HPDE6-E6E7 (cell line): ENCODE measurements around the gene TNIP3.
"Not testable (repeated sequence)": the region's sequence is repeated elsewhere in the genome, so short reads cannot be mapped to it uniquely, and the experiment has no call there.

Experiments used
- DNase-seq: peaks from one replicate; pipeline ENCODE4 v3.0.0; 2011; ENCODE audit warnings: missing footprints; ENCODE audit errors: extremely low spot score

The TNIP3 gene, protein sequence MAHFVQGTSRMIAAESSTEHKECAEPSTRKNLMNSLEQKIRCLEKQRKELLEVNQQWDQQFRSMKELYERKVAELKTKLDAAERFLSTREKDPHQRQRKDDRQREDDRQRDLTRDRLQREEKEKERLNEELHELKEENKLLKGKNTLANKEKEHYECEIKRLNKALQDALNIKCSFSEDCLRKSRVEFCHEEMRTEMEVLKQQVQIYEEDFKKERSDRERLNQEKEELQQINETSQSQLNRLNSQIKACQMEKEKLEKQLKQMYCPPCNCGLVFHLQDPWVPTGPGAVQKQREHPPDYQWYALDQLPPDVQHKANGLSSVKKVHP

DNA sequence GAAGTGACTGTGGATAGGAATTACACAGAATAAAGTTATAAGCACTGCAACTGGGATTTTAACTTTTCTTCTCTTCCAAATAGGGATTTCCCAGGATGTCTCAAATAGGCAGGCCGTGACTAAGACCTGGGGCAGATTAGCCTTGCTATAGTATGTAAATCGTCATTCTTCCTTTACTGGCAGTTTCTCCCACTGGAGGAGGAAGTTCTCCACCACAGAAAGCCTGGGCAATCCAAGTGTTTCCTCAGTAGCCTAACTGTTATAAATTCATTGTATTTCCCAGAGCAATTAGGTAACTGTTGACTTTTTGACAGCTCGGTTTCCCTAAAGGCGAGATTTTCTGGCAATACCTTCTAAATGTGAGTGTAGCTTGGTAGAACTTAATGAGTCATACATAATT lies at the start of gene TNIP3:
Gene TNIP3 (minus strand): TSS at position 31 of the 400 bp plus-strand sequence. CDS start 196 bp downstream, outside the sequence.
- peak; percentile 62 for DNase-seq

DNA sequence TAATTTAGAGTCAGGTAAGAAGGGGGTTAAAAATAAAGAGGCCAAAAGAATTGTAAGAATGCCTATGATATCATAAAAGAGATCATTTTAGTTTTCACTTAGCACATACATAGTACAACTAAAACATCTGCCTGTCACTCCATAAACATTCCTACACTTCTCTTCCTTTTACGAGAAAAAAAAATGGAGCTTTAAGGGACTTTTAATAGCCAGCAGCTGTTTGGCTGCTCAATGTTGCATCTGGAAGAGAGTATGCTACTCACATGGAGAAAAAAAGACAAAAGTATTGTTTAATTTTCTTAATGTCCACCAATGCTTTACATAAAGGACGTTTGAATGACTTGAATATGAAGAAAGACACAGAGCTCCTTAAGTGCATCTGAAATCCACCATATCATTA lies 48.7 kb upstream of the TNIP3 start:
- DNase-seq: no peak

DNA sequence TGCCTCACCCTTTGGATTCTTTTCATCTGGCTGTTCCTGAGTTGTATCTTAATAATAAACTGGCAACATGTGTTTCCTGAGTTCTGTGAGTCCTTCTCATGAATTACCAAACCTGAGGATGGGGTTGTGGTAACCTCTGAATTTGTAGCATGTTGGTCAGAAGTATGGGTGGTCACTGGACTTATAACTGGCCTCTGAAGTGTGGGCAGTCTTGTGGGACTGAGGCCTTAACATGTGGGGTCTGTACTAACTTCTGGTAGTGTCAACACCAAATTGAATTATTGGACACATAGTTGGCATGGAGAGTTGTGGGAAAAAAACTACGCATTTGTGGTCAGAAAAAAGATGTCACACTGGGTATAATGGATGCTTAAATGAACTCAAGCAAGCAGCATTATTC lies 45.0 kb upstream of the TNIP3 start:
- DNase-seq: no peak

DNA sequence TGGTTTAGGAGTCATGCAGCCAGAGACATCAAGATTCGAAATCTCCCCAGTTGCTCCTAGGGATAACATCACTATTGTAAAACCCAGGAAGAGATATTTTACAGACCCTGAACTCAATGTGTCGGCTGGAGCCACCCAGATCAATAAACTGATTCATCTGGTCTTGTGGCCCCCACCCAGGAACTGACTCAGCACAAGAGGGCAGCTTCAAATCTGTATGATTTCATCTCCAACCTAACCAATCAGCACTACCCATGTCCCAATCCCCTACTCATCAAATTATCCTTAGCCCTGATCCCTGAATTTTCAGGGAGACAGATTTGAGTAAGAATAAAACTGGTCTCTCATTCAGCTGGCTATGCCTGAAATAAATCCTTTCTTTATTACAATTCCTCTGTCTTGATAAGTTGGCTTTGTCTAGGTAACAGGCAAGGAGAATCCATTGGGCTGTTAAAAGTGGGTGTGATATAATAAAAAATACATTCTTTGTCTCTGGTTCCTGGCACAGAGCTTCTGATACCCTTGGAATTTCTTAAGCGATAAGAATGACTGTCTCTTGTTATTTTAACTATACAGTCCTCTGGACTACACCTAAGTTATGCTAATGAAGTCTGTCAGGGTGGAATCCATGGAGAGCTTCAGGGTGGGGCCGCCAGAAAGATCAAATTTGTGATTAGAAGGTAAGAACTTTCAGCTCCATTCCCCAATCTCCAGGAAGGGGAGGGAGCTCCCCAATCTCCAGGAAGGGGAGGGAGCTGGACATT lies 44.3 kb upstream of the TNIP3 start:
- no peak for DNase-seq

DNA sequence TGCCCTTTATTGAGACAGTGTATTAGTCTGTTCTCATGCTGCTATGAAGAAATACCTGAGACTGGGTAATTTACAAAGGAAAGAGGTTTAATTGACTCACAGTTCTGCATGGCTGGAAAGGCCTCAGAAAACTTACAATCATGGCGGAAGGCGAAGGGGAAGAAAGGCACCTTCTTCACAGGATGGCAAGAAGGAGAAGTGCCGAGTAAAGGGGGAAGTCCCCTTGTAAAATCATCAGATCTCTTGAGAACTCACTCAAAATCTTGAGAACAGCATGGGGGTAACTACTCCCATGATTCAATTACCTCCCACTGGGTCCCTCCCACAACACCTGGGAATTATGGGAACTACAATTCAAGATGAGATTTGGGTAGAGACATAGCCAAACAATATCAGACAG lies 41.7 kb upstream of the TNIP3 start:
- not testable (repeated sequence) for DNase-seq

DNA sequence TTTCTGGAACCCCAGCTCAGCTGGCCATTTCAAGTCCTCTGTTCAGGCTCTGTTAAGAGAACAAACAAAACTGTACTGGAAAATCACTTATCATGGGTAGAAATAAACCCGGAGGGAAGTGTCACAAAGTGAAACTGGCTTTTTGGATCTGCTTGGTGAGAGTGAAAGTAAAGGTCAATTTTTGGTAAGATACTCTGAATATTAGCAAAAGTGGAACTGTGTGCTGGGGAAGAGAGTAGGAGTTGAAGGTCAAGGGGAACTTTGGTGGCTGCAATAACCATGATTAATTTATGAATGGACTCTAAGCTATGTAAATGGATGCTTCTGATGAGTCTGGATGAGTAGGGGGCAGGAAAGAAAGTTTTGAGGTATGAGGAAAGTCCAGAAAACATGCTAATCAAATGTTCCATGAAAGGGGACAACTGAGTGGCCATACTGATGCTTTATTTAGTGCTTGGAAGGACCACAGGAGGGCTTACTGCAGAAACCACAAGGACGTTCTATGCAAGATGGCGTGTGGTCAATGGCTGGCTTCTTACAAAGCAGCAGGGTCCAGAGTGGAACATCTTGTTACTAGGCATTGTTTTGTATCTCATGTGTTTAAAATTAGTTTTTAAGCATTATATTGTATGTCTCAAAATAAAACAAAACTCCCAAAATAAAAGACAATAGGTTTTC lies 36.8 kb upstream of the TNIP3 start:
- no peak for DNase-seq

DNA sequence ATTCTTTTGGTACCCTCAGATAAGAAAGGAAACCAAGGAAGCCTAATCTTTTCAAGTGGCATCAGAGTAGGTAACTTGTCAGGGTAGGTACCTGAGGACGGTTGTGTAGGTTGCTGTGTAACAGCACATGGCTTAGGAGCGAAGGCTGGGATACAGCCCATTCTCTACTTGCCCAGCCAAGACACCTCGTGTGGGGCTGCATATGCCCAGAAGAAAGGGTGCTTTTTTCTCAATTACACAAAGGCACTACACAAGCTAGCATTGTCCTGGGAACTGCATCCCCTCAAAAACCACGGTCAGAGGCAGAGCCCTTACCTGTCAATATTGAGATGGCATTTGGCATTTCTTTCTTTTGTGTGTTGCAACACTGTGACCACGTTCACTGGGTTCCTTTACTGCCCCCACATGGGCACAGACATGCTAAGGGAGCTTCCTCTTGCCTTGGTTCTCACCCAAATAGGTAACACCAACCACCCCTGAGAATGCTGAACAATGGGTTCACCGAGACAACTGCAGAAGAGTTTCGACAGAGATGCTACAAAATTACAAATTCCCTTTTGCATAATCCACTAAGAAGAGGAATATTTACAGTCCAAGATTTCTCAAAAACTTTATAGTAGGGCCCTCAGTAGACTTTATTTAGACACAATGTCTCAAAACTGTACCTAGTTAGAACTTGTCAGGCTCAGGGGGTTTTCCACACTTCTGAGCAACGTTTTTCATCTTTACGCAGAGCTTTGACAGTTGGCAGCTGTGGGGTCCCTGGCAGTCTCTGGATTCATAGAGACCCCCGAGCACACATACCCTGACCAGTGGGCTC lies 35.8 kb upstream of the TNIP3 start:
- no peak for DNase-seq

DNA sequence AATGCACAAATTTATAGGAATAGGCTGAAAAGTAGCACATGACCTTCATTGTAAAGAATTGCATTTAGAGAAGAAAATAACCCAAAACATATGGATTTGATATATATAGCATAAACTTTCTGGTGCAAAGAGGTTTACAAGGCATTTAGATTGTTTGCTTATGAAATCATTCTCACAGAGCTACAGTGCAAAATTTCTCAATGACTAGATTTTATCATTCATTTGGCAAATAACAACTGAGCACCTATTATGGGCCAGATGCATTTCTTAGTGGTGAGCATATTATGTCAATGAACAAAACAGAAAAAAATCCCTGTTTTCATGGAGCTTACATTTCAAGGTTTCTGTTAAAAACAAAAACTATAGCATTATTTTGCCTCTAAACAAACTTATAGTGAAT lies 34.1 kb upstream of the TNIP3 start:
- no peak for DNase-seq

DNA sequence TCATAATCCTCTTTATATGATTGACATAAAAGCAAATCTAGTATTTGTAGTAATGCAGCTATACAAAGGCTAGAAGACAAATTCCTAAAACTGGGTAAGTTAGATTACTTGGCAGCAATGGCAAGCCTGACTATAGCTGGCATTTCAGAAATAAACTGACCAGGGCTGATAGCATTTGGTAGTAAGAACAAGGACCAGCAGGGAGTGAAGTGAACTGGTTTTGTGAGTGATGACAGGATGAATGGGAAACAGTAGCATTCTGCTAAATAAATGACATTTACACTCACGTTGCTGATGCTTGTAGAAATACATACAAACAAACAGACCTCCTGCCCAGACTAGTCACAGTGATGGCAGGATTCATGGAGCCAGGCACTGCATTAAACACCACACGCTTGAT lies 31.5 kb upstream of the TNIP3 start:
- DNase-seq: no peak

DNA sequence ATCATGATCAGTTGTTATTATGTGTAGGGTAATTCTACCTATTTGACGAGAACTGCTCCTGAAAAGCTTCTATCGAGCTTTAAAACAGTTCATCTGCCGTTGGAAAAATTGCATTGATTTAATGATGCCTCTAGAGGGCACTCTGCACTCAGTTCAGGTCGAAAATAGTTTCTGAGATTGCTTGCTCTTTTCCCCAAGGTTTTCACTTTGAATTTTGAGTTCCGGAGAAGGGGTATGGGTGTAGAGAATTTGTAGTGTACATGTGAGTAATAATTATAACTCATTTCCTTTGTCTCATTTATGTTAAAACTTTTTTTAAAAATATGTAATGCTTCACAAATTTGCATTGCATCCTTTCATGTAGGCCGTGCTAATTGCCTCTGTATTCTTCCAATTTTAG lies 28.4 kb upstream of the TNIP3 start:
- DNase-seq: no peak

DNA sequence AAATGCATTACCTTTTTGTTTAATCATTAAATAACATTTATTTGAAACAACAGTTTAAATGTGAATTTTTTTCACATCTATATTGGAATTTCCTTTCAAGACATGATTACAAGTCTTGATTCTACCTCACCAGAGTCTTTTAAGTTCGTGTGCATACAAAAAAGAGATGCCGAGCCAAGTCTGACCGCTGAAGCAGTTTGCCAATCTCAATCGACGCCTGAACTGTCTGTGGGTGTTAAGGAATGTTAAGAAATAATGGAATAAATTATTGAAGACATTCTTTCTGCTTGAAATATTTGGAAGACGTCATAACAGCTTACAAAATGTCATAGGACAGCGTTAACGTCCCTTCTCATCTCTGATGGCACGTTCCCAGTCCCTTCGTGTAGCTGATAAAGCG lies 27.9 kb upstream of the TNIP3 start:
- no peak for DNase-seq

DNA sequence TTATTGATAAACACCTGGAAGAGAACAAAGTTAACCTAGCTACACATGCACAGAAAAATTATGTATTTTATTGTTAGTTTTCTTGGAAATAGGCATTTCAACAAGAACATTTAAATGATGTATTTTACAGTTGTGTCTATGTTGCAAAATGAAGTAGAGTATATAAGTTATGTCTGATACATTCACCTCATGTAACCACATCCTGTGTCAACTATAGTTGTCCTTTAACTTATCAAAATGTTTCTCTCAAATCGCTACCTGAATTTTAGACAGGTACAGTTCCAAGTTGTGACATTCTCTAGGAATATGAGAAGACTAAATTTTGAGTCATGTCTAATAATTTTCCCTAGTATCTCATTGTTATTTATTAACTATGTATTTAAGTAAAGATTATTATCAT lies 27.2 kb upstream of the TNIP3 start:
- DNase-seq: no peak

DNA sequence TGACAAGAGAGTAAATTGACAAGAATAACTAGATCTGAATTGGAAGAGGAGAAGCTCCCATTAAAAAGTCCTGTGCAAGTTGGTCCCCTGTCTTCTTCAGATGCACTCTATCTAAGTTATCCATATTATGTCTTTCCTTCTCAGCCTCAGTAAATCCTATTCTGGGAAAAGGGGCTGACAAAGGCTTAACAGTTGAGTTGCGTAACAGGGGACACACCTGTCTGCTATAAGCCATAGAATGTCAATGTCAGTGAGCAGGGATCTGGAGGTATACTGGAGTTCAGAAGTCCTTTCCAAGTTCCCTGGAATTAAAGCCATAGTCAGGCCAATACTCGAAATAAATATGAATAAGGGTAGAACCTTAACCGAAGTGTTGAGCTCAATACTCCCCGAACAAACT lies 26.3 kb upstream of the TNIP3 start:
- DNase-seq: no peak

DNA sequence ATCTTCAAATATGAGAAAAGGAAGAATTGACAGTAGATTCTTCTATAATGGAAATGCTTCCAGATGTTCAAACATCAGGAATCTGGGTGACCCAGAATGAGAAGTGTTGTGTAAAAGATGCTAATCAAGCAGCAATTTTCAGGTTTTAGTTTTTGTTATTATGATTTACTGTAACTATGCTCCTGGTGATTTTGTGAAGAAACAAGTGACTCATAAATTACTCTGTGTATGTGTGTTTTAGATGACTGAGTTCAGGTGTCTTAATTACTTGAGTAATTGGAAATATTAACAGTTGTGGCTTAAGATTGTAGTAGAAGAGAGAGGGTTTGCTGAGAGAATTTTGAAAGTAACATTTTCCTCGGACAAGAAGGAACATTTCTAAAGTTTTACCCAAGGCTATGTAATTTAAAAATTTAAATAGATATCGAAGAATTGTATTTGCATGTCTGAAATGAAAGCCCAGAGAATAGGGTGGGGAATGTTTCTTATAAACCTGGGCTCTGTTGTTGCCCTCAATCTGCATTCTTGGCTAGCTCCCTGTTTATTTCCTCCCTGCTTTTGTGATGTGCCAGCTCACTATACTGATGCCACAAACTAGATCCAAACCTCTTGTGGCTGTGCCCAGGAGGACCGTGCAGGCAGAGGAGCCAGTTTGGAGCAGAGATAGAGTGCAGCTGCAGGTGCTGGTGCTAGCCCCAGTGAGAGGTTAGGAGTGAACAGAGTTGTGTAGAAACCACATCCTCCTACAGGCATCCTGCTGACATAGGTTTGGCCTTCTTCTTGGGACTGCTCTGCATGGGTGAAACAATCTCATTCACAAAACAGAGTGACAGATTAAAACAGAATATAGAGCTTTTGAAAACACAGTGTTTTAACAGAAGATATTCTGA lies 25.4 kb upstream of the TNIP3 start:
- no peak for DNase-seq

DNA sequence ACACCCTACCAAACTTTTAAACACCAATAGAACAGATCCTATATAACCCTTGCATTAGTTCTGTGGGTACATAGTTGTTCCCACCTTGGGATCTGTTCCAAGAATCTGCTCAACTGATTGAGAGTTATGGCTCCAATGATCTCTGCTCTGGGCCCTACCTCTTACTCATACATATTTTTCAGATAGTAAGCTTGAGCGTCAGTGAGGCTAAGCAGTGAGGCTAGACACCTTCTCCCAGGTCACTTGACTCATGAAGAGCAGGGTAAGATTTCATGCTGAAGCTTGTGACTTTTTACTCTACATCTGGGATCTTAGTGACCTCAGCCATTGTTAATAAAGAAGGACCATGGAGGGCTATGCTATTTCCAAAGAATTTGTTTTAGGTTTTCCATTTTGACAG lies 23.1 kb upstream of the TNIP3 start:
- no peak for DNase-seq

DNA sequence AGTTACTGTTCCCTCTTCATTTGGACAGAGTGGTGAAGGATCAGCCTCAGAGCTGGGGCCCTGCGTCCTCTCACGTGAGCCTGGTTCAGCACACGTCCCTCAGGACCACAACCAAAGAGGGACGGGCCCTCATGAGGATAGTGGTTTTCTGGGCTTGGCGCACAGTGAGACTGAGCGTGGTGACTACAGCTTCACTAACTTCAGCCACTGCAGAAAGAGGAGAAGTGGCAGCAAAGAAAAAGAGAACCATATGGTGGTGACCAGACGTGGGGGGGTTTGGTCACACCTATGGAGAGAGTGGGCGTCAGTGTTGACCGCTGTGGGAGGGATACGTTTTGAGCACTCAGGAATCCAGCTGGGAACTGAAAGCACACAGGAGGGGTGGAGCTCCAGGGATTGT lies 21.8 kb upstream of the TNIP3 start:
- DNase-seq: no peak

DNA sequence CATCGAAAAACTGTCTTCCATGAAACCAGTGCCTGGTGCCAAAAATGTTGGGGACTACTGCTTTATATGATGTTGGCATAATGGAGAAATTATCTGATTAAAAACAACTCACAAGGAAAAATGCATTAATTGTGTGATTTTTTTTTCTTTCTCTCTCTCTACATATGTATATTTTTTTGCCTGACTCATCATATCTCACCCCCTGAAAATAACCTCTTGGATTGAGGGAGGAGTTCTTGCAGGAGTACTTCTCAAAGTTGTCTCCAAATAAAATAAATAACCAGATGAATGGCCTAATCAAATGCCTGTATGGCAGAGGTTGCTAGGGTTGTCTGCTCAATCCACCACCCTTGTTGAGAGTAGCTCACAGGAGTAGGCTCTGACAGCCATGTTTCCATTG lies 19.9 kb upstream of the TNIP3 start:
- DNase-seq: no peak

DNA sequence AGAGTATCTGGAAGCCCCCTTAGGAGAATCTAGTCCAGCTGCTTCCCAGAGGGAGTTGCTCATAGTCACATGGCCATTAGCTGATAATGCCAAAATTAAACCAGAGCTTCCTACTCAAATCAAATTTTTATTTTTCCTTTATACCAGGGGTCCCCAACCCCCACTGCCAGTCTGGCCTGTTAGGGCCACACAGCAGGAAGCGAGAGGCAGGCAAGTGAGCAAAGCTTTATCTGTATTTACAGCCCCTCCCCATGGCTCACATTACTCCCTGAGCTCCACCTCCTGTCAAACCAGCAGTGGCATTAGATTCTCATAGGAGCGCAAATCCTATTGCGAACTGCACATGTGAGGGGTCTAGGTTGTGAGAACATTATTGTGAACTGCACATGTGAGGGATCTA lies 19.2 kb upstream of the TNIP3 start:
- no peak for DNase-seq

DNA sequence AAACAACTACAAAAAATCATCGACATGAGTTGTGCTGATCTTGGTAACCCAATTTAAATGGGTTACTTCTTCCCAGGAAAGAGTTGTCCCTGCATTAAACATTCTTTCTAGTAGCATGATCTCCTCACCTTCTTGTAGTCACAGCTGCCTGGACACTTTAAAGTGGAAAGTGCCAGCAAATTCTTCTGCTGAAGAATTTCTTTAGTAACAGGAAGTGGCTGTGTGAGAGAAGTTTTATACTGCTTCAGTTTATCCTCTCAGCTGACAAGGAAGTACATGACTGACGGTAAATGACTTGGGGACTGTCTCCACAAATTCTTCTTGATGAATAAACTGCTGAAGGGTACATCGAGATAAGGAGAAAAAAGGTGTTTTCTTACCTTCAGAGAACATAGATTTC lies 18.2 kb upstream of the TNIP3 start:
- DNase-seq: no peak

DNA sequence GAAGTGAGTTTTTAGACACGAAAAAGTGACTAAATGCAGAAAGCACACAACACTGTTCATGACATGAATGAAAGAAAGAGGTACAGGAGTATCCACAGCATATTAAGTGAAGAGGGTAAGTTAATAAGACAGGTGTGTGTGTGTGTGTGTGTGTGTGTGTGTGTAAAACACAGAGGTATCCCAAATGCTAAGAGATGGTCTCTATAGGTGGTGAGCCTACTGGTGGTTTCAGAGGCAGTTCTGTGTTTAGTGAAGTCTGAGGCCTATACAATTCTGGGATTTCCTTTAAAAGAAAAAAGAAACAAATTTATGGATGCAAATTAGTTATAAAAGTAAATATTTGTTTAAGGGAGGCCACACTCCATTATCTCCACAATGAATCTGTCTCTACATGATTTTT lies 17.4 kb upstream of the TNIP3 start:
- DNase-seq: no peak

DNA sequence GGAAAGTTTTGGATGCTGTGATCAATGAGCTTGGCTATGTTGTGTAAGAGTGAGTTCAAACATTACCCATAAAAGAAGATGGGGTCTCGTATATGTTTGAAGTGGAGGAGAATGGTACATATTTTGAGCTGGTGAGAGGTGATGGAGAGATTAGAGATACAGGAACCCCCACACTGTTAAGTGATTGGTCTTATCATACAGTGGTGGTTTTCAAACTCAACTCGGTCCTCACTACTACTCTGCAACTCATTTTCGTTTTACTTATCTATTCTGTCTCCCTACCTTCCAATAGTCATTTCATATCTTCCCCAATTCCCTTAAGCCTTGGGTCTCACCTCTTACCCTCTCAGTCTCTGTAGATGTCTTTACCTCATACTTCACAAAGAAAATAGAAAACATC lies 16.4 kb upstream of the TNIP3 start:
- DNase-seq: no peak
